ENCODE results near the gene TRPV2.

Gene TRPV2

GRCh38 chr17:16407911-16408588 is 7.3 kb upstream of the TRPV2 start:
- DNase-seq (ENCODE audit: extremely low spot score), result peak; percentile 87
- CTCF ChIA-PET, result interaction anchor here (0.7 to 2.6 kb wide), 10 partner anchors 8 to 114 kb away, joined by 3 to 20 read pairs (median 4); partner anchors contain the start of gene UBB
- TF ChIP-seq, protein P1, sequence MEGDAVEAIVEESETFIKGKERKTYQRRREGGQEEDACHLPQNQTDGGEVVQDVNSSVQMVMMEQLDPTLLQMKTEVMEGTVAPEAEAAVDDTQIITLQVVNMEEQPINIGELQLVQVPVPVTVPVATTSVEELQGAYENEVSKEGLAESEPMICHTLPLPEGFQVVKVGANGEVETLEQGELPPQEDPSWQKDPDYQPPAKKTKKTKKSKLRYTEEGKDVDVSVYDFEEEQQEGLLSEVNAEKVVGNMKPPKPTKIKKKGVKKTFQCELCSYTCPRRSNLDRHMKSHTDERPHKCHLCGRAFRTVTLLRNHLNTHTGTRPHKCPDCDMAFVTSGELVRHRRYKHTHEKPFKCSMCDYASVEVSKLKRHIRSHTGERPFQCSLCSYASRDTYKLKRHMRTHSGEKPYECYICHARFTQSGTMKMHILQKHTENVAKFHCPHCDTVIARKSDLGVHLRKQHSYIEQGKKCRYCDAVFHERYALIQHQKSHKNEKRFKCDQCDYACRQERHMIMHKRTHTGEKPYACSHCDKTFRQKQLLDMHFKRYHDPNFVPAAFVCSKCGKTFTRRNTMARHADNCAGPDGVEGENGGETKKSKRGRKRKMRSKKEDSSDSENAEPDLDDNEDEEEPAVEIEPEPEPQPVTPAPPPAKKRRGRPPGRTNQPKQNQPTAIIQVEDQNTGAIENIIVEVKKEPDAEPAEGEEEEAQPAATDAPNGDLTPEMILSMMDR (IDR thresholded peaks at IDR 0.05; ENCODE audit: control extremely low read depth, extremely low read depth, low read depth, missing control alignments), result no peak
- POLR2A ChIA-PET, result interaction anchor here (0.5 to 2.3 kb wide), 10 partner anchors 11 to 220 kb away, joined by 3 to 20 read pairs (median 3); partner anchors contain the start of gene UBB

DNA sequence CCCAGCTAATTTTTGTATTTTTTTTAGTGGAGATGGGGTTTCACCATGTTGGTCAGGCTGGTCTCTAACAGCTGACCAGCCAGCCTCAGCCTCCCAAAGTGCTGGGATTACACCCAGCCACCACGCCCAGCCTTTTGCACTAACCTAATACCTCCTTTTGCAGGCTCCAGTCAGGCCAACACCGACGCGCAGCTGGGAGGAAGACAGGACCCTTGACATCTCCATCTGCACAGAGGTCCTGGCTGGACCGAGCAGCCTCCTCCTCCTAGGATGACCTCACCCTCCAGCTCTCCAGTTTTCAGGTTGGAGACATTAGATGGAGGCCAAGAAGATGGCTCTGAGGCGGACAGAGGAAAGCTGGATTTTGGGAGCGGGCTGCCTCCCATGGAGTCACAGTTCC is 2.0 kb downstream of the TRPV2 start:
- POLR2A ChIA-PET, result interaction anchor here (0.6 to 2.8 kb wide), 2 partner anchors 22 to 863 kb away, joined by 3 to 22 read pairs; no protein-coding TSS in a partner anchor
- TF ChIP-seq, protein P1 (IDR thresholded peaks at IDR 0.05; ENCODE audit: control extremely low read depth, extremely low read depth, low read depth, missing control alignments), result no peak
- no peak for DNase-seq (ENCODE audit: extremely low spot score)
- CTCF ChIA-PET, result interaction anchor here (0.9 to 7.4 kb wide), 3 partner anchors 12 to 54 kb away, joined by 3 to 44 read pairs (median 13); no protein-coding TSS in a partner anchor

GRCh38 chr17:16417896-16418684 is 2.7 kb downstream of the TRPV2 start:
- ChIA-PET POLR2A (interaction anchor here (0.6 to 2.8 kb wide), 5 partner anchors 10 to 862 kb away, joined by 3 to 22 read pairs (median 3); partner anchors contain the start of gene UBB), CTCF (interaction anchor here (0.9 to 7.4 kb wide), 5 partner anchors 11 to 55 kb away, joined by 3 to 44 read pairs (median 6); no protein-coding TSS in a partner anchor)
- no peak for DNase-seq (ENCODE audit: extremely low spot score)
- TF ChIP-seq, protein P1 (IDR thresholded peaks at IDR 0.05; ENCODE audit: control extremely low read depth, extremely low read depth, low read depth, missing control alignments), result no peak

GRCh38 chr17:16418685-16419068 is 3.3 kb downstream of the TRPV2 start:
- DNase-seq (ENCODE audit: extremely low spot score), result no peak
- POLR2A ChIA-PET, result interaction anchor here (1.1 to 2.8 kb wide), 4 partner anchors 9 to 38 kb away, joined by 3 to 22 read pairs (median 8); partner anchors contain the start of gene UBB
- CTCF ChIA-PET, result interaction anchor here (0.5 to 7.4 kb wide), 8 partner anchors 9 to 55 kb away, joined by 3 to 44 read pairs (median 6); no protein-coding TSS in a partner anchor
- TF ChIP-seq, protein P1 (IDR thresholded peaks at IDR 0.05; ENCODE audit: control extremely low read depth, extremely low read depth, low read depth, missing control alignments), result no peak

GRCh38 chr17:16419074-16419928 is 3.9 kb downstream of the TRPV2 start:
- ChIA-PET CTCF (interaction anchor here (0.5 to 7.4 kb wide), 10 partner anchors 10 to 56 kb away, joined by 3 to 44 read pairs (median 4); no protein-coding TSS in a partner anchor), POLR2A (interaction anchor here (0.6 to 2.8 kb wide), 5 partner anchors 9 to 403 kb away, joined by 3 to 22 read pairs (median 4); partner anchors contain the start of gene UBB)
- TF ChIP-seq, protein P1 (IDR thresholded peaks at IDR 0.05; ENCODE audit: control extremely low read depth, extremely low read depth, low read depth, missing control alignments), result no peak
- DNase-seq (ENCODE audit: extremely low spot score), result peak; percentile 57
